HL-60 (cell line): Measurements from ENCODE around the gene RALA.

ENCODE experiments used
- DNase-seq, 2 experiments: peaks; one replicate each; pipeline ENCODE4 v3.0.0-alpha.2; 2010 to 2020; ENCODE audit warnings: low read depth in 1 of 2, low spot score in 1 of 2
- H3K27ac ChIP-seq: fragments of 250-450 bp; sonication (Bioruptor Pico); replicated peaks from 2 replicates; pipeline ENCODE4 v1.5.1; 2020; ENCODE audit warnings: mild to moderate bottlenecking, moderate library complexity
- H3K27me3 ChIP-seq: fragments of 250-450 bp; sonication (Bioruptor Pico); 2 replicates; pipeline ENCODE4 v1.5.1; 2021; ENCODE audit warnings: mild to moderate bottlenecking, moderate library complexity; ENCODE audit not compliant: insufficient read depth, poor library complexity, severe bottlenecking
- H3K4me3 ChIP-seq: replicated peaks from 2 replicates; pipeline ENCODE4 v1.5.1; 2011; ENCODE audit warnings: mild to moderate bottlenecking, control low read depth, low read length; ENCODE audit not compliant: insufficient read depth
- CTCF ChIP-seq: IDR thresholded peaks from one replicate; pipeline ENCODE4 v1.5.1; 2011; ENCODE audit warnings: low read length, control low read depth, inconsistent platforms; ENCODE audit not compliant: insufficient read depth
- GABPA ChIP-seq: IDR thresholded peaks from 2 replicates; pipeline ENCODE4 v1.6.1; 2012; ENCODE audit warnings: low read depth
- POLR2AphosphoS5 ChIP-seq: IDR thresholded peaks from 2 replicates; pipeline ENCODE4 v1.6.1; 2012; ENCODE audit warnings: low read depth
- REST ChIP-seq: IDR thresholded peaks from 2 replicates; pipeline ENCODE4 v1.6.1; 2012; ENCODE audit warnings: low read depth; ENCODE audit not compliant: insufficient replicate concordance
- SPI1 ChIP-seq: IDR thresholded peaks from 2 replicates; pipeline ENCODE4 v1.6.1; 2012; ENCODE audit warnings: low read depth, mild to moderate bottlenecking, borderline replicate concordance

The RALA gene

GRCh38 chr7:39624935-39625694 lies 1.7 kb downstream of the RALA start:
- Histone ChIP-seq H3K27ac (no peak overlapping the region), H3K27me3 (no peaks in the 10 kb centered on the region), H3K4me3 (no peak overlapping the region)
- no peak for TF ChIP-seq POLR2AphosphoS5
- no peak for TF ChIP-seq REST
- TF ChIP-seq GABPA: no peak
- no peak for TF ChIP-seq SPI1
- TF ChIP-seq CTCF: no peak
- DNase-seq: no peak

GRCh38 chr7:39631736-39632308 lies 8.4 kb downstream of the RALA start:
- H3K27ac ChIP-seq: no peak overlapping the region
- DNase-seq: no peak
- H3K27me3 ChIP-seq: no peaks in the 10 kb centered on the region
- TF ChIP-seq POLR2AphosphoS5: no peak
- no peak for TF ChIP-seq GABPA
- TF ChIP-seq REST: no peak
- TF ChIP-seq SPI1: no peak
- TF ChIP-seq CTCF: no peak
- H3K4me3 ChIP-seq: no peak overlapping the region

- Histone ChIP-seq H3K27ac (no peak overlapping the region), H3K27me3 (no peaks in the 10 kb centered on the region), H3K4me3 (no peak overlapping the region)
- DNase-seq: no peak
- TF ChIP-seq GABPA (no peak), REST (no peak), CTCF (no peak), POLR2AphosphoS5 (no peak), SPI1 (no peak)
These were observed 10.4 kb downstream of the RALA start for GRCh38 chr7:39633563-39634477.
